ENCODE measurements around the gene TMTC4.
A peak's percentile ranks its signal among the peaks of the same experiment; 100 is the strongest.
"Not testable (repeated sequence)": the region's sequence is repeated elsewhere in the genome, so short reads cannot be mapped to it uniquely, and the experiment has no call there.

TMTC4 gene

GRCh38 chr13:100589178-100589725 is 85.3 kb downstream of the TMTC4 start:
- no peak overlapping the region for H3K27ac ChIP-seq
- no peak for DNase-seq (ENCODE audit: low spot score)
- TF ChIP-seq, protein P1, sequence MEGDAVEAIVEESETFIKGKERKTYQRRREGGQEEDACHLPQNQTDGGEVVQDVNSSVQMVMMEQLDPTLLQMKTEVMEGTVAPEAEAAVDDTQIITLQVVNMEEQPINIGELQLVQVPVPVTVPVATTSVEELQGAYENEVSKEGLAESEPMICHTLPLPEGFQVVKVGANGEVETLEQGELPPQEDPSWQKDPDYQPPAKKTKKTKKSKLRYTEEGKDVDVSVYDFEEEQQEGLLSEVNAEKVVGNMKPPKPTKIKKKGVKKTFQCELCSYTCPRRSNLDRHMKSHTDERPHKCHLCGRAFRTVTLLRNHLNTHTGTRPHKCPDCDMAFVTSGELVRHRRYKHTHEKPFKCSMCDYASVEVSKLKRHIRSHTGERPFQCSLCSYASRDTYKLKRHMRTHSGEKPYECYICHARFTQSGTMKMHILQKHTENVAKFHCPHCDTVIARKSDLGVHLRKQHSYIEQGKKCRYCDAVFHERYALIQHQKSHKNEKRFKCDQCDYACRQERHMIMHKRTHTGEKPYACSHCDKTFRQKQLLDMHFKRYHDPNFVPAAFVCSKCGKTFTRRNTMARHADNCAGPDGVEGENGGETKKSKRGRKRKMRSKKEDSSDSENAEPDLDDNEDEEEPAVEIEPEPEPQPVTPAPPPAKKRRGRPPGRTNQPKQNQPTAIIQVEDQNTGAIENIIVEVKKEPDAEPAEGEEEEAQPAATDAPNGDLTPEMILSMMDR (IDR thresholded peaks at IDR 0.05), result no peak
- H3K4me3 ChIP-seq, result peak overlapping the region; percentile 88

GRCh38 chr13:100588331-100589177 is 86.0 kb downstream of the TMTC4 start, which contains the start of gene GGACT:
TSS of gene GGACT (minus strand) at chr13:100588789. CDS start at chr13:100532591, 56,198 bp downstream.
- H3K4me3 ChIP-seq, result peak within 1 kb of the TSS; percentile 88
- TF ChIP-seq, protein P1 (IDR thresholded peaks at IDR 0.05), result peak; percentile 67
- DNase-seq (ENCODE audit: low spot score), result peak; percentile 76
- peak within 1 kb of the TSS; percentile 4 to 66 for H3K27ac ChIP-seq

DNA sequence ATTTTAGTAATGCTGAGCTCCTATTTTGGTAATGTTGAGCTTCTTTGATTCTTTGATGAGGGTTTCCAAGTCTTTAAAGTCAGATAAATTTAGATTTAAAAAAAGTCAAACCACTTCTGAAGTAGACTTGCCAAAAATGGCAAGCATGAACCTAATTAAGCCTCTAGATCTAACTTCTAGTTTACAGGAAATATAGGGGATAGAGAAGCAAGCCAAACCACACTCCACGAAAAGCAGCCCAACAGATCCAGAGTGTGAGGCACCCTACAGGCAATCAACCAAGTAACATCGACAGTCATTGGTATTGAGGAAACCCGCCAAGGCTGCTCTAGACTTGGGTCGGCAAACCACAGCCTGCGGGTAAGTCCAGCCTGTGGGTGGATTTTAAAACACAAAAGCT is 89.7 kb downstream of the TMTC4 start:
- no peak for DNase-seq (ENCODE audit: low spot score)
- TF ChIP-seq, protein P1 (IDR thresholded peaks at IDR 0.05), result no peak
- Histone ChIP-seq H3K4me3 (no peak overlapping the region), H3K27ac (no peak overlapping the region)

GRCh38 chr13:100581504-100581903 is 93.1 kb downstream of the TMTC4 start:
- Histone ChIP-seq H3K27ac (no peak overlapping the region), H3K4me3 (no peak overlapping the region)
- TF ChIP-seq, protein P1 (IDR thresholded peaks at IDR 0.05), result no peak
- no peak for DNase-seq (ENCODE audit: low spot score)

DNA sequence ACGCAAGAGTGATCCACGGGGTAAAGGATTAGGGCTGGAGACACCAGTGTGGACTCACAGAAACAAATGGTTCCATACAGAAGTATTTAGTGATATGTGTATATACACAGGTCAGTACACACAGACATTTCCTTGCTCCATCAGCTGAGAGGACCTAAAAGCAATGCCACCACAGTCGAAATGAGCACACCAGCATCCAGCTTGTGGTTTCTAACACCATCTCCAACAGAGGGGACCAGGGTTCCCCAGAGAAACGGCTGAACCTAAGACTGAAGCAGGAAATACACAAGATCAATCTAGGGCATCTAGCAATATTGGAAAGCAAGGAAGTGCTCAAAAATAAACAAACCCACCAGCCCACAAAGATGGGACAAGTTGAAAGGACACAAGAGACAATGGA is 93.6 kb downstream of the TMTC4 start:
- TF ChIP-seq, protein P1 (IDR thresholded peaks at IDR 0.05), result no peak
- no peak for DNase-seq (ENCODE audit: low spot score)
- no peak overlapping the region for H3K4me3 ChIP-seq
- no peak overlapping the region for H3K27ac ChIP-seq

- no peak overlapping the region for H3K4me3 ChIP-seq
- DNase-seq (ENCODE audit: low spot score), result no peak
- TF ChIP-seq, protein P1 (IDR thresholded peaks at IDR 0.05), result no peak
- H3K27ac ChIP-seq, result no peak overlapping the region
Observed at GRCh38 chr13:100580045-100580444, 94.5 kb downstream of the TMTC4 start.

DNA sequence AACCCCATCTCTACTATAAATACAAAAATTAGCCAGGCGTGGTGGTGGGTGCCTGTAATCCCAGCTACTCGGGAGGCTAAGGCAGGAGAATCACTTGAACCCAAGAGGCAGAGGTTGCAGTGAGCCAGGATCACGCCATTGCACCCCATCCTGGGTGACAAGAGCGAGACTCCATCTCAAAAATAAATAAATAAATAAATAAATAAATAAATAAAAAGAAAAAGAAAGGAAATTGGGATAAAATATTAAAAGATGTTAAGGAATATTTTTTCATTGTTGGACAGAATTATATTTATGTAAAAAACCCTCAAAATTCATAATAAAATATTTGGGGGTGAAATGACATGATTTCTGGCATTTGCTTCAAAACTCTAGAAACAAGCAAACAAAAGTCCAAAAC is 97.4 kb downstream of the TMTC4 start:
- not testable (repeated sequence) for H3K4me3 ChIP-seq; DNase-seq (ENCODE audit: low spot score)

More for the DNA sequence above, 97.4 kb downstream of the TMTC4 start:
- not testable (repeated sequence) for H3K27ac ChIP-seq
